COLO829 (cell line): ENCODE data around the gene CNIH2.
"Not testable (repeated sequence)": the region's sequence is repeated elsewhere in the genome, so short reads cannot be mapped to it uniquely, and the experiment has no call there.

ENCODE experiments used
- DNase-seq: peaks from one replicate; pipeline ENCODE4 v3.0.0; 2012; ENCODE audit warnings: low spot score

CNIH2 gene

DNA sequence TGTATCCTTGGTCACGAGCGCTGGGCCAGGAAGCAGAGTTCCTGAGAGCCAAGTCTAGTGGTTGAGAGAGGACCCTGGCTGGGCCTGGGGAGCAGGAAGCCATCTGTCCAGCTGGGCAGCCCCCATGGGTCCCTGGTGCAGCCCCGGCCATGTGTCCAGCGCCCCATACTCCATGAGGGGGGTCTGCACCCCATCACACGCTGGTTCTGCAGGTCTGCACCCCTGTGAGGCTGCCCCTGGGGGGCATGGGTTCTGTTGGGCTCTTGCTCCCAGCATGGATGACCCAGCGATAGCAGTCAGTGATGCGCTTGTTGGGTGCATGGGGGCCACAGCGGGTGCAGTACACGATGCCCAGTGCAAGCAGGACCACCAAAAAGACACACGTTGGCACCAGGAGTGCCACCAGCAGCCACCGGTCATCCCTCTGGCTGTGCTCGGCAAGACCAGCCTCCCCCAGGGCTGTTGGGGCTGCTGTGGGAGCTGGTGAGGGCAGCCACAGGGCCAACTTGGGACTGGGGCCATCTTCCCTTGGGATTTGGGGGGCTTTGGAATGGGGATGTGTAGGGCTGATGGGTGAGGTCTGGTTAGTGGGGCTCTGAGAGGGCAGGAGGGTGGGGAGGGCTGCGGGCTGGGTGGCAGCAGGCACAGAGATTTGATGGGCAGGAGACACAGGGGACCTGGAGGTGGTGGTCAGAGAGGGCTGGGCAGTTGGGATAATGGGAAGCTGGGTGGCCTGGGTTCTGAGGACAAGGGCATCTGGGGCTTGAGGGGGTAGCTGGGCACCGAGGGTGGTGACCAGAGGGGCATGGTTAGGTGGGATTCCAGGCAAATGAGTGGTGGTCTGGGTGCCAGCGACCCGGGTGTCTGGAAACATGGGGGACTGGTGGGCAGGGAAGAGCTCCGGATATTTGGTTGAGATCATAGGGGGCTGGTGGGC lies 36.9 kb downstream of the CNIH2 start:
- no peak for DNase-seq

DNA sequence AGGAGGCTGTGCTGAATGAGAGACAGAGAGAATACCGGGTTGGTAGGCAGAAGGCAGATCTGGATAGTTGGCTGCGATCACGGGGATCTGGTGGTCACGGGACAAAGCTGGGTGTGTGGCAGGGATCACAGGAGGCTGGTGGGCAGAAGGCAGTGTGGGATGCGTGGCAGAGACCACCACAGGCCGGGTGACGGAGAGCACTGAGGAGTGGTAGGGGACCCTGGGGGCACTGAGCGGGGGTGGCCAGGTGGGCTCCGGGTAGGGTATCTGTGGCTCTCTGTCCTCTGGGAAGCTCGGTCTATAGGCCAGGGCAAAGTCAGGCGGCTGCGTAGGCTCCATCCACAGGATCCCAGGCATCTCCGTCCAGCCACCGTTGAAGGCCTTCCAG lies 37.5 kb downstream of the CNIH2 start:
- DNase-seq, result no peak

DNA sequence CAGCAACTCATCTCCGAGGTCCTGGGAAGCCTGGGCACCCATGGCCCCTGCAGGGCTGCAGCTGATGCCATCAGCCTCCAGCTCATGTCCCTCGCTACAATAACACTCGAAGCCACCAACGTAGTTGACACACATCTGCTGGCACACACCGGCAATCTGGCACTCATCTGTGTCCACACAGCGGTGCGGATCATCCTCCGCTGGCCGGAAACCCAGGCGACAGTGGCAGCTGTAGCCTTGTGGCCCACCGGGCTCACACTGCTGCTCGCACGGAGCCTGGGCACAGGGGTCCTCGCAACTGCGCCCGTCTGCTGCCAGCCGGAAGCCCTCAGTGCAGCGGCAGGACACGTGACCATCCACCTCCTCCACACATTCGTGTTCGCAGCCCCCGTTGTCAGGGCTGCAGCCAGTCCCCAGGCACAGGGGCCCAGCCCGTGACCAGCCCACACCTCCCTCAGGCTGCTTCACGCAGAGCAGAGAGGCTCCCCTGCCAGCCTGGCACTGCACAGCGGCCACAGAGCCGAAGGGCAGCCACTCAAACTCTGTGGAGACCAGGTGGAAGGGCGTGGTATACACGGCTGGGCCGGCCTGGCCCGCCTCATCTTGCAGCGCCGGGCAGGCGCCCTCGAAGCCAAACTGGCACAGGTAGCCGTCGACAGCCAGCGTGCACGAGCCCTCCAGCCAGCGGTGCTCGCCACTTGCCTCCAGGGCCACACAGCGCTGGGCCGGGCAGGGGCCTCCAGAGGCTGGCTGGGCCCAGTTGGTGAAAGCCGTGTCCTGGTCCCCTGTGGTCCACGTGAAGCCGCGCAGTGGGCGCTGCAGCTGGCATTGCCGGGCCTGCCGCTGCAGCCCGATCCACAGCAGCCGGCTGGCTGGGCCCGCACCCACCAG lies 38.2 kb downstream of the CNIH2 start:
- no peak for DNase-seq

DNA sequence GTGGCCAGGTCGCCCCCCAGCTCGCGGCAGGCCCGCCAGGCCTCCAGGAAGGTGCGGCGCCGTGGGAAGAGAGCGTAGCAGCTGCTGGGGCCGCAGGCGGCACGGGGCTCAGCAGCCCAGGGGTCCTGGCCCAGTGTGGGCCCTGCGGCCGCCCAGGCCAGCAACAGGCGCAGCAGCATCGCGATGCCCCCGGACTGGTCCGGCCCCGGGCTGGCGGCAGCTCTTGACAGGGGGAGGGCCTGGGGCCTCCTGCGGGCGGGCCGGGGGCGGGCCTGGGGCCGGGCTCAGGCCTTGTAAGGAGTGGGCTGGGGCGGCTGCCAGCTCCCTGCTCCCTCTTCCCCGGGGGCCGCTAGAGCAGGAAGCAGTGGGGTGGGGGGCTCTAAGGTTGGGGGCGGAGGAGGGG lies 38.9 kb downstream of the CNIH2 start, which contains the start of gene CD248:
Gene CD248, minus strand, starts transcription at position 196 of the 403 bp plus-strand sequence. Its CDS starts 17 bp downstream, at position 179.
- no peak for DNase-seq

DNA sequence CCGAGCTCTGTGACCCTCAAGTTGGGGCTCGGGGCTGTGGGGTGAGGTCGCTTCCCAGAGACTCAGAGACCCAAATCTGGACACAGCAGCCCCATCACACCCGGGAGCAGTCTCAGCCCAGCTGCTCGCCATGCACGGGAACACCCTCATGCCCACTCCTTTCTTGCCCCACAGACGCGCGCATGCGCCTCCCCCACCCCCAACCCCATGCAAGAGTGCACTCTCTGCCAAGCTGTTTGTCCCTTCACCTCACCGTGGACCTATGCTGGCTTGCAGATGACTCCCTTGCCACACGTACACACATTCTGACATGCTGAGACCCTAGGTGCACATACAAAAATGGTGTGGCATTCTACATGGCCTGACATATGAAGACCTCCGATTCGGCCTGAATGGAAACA lies 39.3 kb downstream of the CNIH2 start:
- DNase-seq, result no peak

DNA sequence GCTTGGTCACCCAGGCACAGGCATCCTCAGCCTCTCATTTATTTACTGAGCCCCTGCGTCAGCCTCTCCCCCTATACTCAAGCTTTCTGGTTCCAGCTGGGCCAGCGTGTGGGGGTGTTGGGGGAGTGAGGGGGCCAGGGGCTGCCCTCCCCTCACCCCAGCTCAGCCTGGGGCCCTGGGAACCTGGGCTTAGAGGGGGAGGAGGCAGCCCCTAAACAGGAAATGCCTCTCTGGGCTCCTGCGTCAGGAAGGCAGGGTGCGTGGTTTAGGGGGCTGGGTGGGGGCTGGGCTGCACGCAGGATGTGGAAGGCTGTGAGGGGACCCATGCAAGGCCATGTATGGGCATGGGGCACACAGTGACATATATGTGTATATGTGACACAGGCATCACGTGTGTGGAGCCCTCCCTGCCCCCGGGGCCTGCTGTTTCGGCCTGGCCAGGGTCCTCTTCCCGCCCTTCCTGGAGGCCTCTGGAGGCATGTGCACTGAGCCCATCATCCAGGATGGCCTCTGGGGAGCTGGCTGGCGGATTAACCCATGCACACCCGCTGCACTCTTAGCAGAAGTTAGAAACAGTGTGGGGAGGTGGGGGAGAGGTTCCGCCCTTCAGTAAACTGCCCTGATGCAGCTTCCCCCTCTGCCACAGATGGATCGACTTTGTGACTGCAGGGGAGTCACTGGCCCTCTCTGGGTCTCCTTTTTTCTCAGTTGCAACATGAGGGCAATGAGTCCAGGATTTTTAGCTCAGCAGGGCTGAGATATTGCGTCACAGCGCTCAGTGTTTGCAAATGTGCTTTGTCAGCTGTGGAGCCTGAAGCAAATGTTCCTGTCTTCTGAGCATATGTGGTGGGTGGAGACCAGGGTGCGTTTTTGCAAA lies 40.0 kb downstream of the CNIH2 start:
- DNase-seq, result no peak

DNA sequence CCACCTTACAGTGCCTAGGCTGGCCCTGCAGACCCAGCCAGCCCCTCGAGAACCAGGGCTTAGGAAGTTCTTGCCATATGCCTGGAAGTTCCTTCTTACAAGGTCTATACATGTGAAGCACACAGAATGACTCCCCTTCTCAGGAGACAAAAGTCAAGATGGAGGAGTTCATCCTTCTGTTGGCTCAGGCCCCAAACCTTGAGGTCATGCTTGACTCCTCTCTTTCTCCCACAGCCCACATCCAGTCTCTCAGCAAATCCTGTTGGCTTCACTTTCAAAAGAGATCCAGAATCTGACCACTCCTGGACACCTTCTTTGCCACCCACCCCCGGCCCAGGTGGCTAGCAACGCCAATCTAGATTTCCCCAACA lies 40.6 kb downstream of the CNIH2 start:
- no peak for DNase-seq

DNA sequence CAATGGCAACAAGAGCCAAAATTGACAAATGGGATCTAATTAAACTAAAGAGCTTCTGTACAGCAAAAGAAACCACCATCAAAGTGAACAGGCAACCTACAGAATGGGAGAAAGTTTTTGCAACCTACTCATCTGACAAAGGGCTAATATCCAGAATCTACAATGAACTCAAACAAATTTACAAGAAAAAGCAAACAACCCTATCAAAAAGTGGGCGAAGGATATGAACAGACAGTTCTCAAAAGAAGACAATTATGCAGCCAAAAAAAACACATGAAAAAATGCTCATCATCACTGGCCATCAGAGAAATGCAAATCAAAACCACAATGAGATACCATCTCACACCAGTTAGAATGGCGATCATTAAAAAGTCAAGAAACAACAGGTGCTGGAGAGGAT lies 42.3 kb downstream of the CNIH2 start:
- DNase-seq, result not testable (repeated sequence)

DNA sequence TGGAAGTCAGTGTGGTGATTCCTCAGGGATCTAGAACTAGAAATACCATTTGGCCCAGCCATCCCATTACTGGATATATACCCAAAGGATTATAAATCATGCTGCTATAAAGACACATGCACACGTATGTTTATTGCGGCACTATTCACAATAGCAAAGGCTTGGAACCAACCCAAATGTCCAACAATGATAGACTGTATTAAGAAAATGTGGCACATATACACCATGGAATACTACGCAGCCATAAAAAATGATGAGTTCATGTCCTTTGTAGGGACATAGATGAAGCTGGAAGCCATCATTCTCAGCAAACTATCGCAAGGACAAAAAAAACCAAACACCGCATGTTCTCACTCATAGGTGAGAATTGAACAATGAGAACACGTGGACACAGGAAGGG lies 42.8 kb downstream of the CNIH2 start:
- DNase-seq, result not testable (repeated sequence)

DNA sequence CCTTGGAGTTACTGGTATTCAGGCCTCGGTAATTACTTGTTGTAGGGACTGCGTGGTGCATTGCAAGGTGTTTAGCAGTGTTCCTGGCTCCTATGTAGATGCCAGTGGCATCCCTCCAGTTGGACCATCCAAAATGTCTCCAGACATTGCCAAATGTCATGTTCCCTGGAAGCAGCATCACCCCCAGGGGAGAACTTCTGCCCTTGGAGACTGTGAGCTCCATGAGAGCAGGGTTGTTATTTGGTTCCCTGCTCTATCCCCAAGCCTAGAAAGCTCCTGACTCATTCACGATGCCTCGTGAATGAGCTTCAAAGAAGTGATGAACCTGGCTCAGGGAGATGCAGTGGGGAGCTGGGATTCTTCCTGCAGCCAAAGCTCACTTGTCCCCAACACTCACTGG lies 43.6 kb downstream of the CNIH2 start:
- DNase-seq, result no peak

DNA sequence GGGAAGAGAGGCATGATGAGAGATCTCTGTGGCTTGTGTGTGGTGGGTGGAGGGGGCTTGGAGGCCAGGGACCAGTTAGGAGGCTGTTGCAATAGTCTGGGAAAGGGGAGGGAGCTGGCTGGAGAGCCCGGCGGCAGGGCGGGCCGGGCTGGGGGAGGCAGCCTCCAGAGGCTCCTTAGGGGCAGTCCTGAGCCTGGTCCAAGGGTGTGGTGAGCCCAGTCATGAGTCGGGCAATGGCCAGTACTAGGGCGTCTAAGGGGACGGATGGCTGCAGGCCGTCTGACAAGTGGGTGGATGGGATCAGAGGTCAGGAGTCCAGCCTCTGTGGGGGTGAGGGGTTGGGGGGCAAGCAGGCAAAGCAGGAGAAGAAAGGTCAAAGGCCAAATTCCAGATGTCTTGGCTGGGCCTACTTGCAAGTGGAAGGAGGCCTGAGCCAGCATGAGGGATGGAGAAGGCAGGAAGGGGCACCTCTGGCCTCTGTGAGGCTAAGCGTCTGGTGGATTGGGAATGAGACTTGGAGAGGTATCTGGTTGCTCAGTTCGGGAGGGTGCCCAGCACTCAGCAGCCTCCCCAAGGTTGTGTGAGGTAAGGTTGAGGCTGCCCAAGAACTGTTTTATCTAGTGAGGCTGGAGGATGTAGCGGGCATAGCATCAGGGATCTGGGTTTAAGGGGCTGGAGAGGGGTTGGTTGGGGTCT lies 44.9 kb downstream of the CNIH2 start:
- no peak for DNase-seq

DNA sequence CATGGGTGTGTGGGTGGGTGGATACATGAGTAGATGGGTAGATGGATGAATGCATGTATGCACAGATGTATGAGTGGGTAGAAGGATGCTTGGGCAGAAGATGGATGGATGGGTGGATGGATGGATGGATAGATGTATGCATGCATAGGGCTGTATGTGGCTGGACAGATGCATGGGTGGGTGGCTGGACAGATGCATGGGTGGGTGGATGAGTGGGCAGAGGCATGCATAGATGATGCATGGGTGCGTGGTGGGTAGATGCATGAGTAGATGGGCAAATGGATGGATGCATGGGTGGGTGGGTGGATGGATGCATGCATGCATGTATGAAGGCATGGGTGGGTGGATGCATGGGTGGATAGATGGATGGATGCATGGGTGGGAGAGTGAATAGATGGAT lies 45.7 kb downstream of the CNIH2 start:
- DNase-seq, result no peak

DNA sequence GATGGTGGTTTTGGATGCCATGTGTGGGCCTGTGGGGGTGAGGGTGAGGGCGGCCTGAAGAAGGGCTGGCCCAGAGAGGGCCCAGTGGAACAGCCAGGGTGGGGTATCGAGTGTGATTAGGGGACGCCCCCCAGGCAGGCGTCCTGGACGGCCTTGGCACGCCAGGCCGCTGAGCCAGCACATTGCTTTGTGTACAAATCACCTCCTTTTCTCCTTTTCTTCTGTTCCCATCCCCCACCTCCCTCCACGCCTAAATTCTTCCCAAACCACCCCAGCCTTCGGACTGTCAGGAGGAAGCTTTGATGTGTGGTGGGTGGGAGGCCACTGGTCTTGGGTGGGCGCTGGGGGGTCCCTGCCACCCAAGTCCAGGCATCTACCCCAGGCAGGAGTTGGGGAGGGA lies 46.7 kb downstream of the CNIH2 start:
- no peak for DNase-seq

DNA sequence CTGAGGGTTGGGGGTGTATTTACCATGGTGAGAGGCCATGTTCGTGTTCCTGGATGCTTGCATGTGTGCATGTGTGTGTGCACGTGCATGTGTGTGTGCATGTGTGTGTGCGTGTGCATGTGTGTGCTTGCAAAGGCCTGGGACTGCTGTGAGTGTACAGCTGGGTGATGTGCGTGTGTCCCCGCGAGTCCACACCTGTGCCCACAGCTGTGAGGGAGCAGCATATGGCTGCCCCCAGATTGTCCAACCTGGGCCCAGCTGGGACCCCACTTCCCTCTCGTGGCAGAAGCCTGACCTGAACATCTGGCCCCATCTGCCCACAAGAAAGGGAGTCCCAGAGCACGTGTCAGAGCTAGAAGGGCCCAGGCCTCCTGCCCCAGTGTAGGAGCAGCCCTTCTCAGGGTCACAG lies 47.3 kb downstream of the CNIH2 start:
- no peak for DNase-seq

DNA sequence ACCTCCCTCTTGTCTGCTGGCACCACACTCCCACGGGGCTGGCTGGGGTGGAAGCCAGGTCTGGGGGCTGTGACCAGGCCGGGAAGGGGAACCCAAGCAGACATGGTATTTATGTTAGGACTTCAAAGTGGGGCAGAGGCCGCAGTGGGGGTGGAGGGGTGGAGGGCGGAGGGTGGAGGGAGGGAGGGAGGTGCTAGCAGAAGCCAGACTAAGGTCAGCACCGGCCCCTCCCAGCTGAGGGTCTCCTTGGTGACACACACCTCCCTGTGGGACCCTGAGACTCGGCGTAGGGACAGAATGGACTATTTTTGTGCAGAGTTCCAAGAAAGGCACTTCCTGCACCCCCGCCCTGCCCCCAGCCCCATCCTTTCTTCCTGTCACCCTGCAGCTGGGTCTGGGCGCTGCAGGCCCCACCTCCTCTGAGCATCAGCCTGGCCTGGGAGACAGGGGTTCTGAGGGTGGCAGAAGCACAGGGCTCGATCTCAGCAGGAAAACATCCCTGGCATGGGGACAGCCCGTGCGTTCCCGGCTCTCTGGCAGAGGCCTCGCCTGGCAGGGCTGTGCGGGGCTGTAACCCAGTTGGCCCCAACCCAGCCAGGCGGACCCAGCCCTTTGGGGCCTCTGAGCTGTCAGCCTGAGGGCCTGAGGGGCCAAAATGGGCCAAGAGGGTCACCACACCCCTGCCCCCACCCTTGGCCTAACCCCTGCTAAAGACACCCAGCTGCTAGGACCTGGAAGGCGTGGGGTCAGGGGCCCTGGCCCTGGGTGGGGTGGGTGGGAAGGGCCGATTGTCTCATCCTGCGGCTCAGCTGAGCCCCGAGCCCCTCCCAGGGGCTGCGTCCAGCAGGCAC lies 48.5 kb downstream of the CNIH2 start:
- DNase-seq, result no peak

DNA sequence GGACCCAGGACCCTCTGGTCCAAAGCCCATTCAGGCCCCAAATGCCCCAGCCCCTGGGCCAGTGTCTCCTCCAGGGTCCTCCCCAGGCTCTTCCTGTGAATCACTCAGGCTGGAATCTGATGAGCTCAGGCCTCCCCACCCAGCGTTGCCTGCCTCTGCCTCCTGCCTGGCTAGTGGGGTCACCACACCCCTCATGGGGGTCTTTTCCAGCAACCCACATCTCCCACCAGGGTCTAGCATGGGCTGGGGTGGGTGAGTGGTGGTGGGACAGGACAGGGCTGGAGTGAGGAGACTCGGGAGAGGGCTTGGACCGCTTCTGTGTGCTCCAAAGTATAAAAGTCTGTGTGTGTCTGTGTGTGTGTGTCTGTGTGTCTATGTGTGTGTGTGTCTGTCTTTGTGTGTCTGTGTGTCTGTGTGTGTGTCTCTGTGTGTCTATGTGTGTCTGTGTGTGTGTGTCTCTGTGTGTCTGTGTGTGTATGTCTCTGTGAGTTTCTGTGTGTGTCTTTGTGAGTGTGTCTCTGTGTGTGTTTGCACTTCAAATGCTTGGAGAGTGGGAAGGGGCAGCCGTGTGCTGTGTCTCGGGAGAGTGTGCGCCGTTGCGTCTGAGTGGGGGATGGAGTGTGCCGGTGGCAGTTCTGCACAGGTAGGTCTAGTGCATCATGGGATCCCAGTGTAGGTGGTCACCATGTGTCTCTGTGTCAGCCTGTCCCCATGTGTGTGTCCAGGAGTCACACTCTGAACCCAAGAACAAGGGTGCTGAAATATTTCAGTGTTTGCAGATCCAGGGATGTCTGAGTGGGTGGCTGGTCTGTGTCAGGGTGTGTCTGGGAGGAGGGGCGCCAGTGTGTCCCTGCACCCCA lies 49.4 kb downstream of the CNIH2 start:
- DNase-seq, result no peak

DNA sequence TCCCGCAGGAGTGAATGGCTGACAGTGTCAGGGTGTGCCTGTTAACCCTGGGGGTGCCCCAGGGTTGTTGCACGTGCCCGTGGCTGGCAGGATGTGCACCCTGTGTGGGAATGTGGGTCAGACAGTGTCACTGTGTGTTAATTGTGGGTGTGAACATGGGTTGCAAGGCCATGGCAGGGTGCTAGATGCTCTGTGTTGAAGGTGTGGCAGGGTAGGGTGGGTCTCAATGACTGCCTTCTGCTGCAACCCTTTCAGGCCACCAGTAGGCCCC lies 50.0 kb downstream of the CNIH2 start:
- DNase-seq, result no peak

DNA sequence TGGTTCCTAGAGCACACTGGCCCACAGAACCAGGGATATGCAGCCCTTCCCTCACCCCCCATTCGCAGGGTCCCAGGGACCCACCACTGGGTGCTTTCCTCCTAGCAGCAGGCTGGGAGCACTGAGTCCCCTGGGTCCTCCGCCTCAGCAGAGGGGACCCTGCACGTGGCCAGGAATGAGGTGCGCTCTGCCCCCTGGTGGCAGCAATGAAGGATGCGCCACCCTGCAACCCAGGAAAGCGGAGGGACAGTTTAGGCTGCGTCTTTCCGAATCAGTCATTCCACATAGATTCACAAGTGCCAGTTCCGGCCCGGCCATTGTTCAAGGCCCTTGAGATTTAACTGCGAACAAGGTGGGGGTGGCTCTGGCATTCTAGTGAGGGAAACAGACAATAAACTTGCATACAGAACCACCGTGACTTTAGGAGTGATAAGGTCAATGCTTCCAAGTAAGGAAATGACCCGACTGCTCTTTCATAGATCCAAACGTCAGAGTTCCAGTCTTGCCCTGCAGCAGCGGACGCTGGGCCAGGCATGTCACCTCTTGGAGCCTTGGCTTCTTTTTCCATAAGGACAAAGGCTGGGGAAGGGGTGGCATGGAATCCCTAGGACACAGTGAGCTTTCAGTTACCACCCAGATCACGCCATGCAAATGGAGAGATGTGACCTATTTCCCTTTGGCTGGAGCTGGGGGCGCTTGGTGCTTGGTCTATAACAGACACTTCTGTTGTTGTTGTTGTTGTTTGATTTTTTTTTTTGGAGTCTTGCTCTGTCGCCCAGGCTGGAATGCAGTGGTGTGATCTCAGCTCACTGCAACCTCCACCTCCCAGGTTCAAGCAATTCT lies 50.5 kb downstream of the CNIH2 start:
- DNase-seq, result peak; percentile 60

DNA sequence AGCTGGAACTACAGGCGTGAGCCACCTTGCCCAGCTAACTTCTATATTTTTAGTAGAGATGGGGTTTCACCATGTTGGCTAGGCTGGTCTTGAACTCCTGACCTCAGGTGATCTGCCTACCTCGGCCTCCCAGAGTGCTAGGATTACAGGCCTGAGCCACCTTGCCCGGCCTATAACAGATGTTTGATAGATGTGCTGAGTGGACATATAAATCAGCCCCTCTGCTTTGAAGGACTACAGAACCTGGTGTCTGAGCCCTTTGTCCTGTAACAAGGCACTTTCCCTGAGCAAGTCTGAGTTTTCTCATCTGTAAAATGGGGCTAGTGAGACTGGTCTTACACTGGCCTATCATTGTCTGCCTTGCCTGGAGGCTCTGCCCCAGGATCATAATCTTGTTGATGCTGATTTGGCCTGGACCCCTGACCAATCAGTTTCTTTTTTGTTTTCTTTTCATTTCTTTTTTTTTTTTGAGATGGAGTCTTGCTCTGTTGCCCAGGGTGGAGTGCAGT lies 51.2 kb downstream of the CNIH2 start:
- DNase-seq, result no peak
